NCI-H1694 (cell line): ENCODE measurements around the gene C1QTNF8.
"Not testable (repeated sequence)": the region's sequence is repeated elsewhere in the genome, so short reads cannot be mapped to it uniquely, and the experiment has no call there.

Source experiments
- DNase-seq: peaks from one replicate; lab custom pipeline; 2025; lab: John Stamatoyannopoulos, UW

Gene C1QTNF8

DNA sequence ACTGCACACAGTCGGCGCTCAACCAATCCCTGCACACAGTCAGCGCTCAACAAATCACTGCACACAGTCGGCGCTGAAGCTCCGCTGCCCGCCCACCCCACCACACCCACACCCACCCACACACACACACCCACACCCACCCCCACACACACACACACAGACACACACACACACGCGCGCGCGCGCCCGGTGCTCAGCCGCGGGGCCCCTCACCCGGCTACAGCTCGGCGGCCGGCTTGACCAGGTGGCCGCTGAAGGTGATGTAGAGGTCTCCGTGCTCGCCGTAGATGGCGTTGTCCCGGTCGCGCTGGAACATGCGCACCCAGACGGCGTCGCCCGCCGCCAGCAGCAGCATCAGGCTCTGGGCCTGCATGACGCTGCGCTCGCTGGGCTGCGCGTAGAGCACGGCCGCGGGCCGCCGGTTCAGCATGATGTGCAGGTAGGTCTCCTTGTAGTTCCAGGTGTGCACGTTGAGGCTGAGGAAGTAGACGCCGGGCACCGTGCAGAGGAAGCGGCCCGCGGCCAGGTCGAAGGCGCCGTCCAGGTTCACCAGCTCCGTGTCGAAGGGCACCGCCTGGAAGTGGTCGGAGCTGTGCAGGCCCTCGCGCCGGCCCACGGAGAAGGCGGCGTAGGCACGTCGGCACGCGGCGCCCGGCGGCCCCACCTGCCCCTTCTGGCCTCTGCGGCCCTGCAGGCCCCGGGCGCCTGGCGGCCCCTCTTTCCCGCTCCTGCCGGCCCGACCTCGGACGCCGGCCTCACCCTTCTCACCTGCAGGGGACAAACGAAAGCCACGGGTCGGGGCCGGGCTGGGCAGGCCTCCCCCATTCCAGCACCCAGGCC is 2.5 kb downstream of the C1QTNF8 start:
- DNase-seq, result no peak

DNA sequence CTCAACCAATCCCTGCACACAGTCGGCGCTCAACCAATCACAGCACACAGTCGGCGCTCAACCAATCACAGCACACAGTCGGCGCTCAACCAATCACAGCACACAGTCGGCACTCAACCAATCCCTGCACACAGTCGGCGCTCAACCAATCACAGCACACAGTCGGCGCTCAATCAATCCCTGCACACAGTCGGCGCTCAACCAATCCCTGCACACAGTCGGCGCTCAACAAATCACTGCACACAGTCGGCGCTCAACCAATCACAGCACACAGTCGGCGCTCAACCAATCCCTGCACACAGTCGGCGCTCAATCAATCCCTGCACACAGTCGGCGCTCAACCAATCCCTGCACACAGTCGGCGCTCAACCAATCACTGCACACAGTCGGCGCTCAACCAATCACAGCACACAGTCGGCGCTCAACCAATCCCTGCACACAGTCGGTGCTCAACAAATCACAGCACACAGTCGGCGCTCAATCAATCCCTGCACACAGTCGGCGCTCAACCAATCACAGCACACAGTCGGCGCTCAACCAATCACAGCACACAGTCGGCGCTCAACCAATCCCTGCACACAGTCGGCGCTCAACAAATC is 3.3 kb downstream of the C1QTNF8 start:
- not testable (repeated sequence) for DNase-seq

GRCh38 chr16:1091992-1092552 is 4.0 kb downstream of the C1QTNF8 start:
- no peak for DNase-seq

DNA sequence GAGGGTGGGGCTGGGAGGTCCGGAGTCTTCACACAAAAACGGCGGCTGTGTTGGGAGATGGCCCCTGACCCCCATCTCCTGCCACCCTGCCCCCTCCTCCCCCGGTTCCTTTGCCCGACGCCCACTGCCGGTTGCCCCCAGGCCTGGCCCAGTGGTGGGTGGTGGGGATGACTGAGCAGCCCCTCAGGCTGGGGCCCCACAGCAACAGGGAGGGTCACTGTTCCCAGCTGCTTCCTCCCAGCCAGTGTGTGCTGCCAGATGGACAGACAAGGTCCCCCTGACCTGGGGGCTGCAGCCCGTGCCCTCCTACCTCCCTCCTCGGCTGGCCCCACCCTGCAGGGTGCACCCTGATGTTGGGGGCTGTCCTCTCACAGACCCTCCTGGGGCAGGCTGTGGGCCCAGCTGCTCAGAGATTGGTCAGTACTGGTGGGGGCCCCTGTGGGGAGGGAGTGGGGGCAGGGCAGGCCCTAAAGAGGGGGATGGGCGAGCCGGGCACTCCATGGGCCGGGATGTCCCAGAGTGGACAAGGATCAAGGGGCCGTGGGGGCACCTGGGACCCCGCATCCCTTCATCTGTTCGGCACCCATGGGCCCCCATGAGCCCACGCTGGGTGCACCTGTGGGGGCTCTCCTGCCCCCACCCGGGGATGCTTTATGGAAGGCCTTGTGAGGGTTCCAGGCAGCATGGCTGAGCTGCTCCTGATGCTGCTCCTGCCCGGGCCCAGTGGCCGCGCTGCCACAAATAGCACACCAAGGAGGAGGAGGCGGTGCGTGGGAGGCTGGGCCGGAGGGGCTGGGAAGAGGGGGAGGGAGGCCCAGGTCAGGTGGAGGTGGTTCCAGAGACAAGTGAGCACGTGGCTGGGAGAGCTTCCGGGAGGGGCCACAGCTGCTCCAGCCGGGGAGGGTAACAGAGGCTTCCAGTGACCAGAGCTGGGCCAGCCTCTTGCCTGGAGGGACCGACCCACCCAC is 5.1 kb downstream of the C1QTNF8 start:
- no peak for DNase-seq

GRCh38 chr16:1089822-1090619 is 6.0 kb downstream of the C1QTNF8 start:
- no peak for DNase-seq

DNA sequence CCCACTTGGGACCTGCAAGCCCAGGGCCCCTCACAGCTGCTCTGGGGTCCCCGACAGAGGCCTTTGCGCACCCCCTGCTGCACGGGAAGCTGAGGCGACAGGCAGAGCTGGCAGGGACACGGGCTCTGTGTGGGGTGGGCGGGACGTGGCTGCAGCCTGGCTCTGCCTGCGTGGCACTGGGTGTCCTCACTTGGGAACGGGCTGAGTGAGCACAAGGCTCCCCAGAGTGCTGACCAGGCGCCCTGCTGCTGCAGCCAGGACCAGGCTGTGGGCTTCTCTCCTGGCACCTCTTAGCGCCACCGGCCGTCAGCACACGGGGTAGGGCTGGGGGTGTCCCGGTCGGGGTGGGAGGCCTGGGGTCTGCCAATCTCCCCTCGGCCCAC is 6.6 kb downstream of the C1QTNF8 start:
- no peak for DNase-seq

DNA sequence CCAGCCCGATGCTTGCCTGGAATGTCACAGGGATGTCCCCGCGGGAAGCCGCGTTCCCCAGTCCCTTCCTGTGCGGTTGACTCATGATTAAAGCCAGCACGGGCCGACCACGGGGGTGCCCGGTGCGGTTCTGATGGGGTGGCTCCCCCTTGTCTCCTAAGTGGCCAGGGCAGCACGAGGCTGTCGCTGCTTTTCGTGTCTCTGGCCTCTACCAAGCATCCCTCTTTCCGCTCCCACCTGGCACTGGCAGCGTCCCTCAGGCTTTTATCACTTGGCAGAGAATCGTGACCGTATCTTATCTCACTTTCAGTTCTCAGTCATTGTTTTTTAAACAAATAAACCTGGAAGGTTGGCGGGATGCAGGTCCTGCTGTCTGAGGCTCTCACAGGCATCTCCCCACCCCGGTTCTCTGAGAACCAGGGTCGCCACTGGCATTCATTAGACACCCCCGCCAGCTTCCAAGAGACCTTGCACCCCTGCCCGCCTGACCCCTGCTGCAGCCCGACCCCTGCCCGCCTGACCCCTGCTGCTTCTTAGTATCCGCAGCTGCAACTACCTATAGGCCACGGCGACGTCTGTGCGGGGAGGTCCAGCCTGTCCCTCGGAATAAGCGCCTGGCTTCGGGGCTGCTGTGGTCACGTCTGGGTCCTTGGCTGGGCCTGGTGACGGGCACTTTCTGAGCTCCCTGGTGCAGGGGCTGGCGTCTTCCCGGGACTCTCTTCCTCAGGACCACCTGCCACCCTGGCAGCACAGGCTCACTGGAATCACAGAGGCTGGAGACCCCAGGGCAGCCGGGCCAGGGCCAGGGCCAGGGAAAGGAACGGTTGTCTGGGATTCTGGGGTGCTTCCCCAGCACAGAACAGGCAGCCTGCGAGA is 7.5 kb downstream of the C1QTNF8 start:
- no peak for DNase-seq

GRCh38 chr16:1086443-1086842 is 9.6 kb downstream of the C1QTNF8 start:
- not testable (repeated sequence) for DNase-seq

DNA sequence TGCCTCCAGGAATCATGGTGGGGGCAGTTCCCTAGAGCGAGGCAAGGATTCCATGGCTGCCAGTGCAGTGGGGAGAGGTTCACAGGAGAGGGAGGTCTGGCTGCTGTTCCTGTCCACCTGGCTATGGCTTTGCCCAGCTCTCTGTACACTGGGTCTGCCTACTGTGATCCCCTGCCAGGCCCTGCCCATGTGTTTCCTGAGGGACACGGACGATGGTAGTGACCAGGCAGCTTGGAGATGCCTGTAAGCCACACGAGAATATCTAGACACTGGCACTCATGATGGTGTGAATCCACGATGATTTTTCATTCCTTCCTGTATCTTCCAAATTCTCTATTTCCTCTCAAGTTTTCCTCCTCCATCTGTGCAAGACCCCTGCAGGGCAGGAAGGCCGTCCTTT is 11.1 kb downstream of the C1QTNF8 start:
- no peak for DNase-seq

DNA sequence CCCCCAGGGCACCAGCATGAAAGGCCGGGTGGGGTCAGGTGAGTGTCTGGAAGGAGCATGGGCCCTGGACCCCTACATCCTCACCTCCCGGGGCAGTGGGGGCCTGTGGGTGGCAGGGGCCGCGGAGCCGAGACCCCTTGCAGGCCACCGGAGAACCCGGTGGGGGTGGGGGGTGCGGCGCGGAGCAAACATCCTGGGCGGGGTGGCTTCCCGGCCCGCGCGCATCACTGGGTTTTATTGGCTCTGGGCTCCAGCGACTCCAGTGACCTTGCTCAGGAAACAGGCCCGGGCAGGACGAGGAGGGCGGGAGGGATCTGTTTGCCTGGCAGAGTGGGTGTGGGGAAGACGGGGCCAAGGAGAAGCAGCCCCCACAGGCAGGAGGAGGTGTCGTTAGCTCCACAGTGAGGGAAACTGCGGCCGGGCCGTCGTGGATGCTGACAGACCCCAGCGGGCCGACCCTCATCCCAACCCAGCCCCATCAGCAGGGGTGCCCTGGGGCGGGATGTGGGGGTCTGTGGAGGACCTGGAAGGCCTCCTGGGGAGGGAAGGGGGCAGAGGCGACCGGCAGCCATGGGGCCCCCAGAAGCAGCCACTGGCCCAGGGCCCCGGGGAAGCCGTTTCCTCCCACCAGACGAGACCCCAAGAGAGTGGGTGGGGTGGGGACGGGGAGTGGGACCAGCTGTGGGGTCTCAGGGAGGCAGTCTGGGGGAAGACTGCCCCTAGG is 12.9 kb downstream of the C1QTNF8 start:
- DNase-seq, result no peak

DNA sequence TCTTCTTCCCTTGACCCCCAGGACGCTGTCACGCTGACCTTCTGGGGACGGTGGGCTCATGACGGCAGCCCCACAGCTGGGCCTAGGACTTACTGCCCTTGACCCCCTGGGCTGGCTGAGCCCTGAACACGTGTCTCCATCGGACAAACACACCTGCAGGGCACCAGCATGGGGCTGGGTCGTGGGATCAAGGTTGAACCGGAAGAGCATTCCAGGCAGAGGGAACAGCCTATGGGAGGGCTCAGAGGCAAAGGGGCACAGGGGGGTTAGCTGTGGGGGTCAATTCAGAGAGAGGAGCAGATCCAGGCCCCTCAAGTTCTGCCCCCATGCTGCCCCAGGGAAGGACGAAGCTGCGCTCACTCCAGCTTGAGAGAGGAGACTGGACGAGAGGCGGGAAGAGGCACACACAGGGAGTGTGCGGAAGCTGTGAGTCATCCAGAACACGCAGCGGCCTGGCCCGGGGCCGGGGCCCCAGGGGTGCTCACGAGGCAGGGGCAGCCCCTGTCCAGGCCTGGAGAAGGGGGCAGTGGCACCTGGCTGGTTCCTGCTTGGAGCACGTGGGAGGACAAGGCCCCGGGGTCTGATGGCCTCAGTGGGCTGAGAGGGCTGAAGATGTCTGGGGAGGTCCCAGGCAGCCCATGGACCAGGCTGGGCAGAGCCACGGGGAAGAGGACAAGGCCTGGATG is 13.6 kb downstream of the C1QTNF8 start:
- no peak for DNase-seq

DNA sequence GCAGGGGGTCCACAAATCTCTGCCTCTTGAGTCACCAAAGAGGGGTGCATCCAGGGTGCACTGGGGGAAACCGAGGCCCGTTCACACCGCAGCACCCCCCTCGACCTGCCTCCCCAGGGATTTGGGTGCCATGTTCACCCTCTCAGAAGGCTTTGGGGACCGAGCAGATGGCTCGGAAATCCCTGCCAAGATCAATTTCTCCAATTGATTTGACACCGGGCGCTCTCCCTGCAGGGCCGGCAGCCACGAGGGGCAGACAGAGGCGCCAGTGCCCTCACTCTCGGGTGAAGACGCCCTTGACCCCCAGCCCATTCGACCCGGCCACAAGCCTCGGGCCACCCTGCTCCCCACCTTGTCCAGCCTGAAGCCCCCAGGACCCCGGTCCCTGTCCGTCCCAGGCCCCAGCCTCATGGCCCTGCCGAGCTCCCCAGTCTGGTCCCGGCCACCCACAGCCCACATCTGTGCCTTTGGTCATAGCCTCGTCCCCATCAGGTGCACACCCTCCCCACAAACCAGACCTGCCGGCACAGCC is 14.2 kb downstream of the C1QTNF8 start:
- no peak for DNase-seq

- no peak for DNase-seq
Measured at GRCh38 chr16:1080801-1081733, 15.0 kb downstream of the C1QTNF8 start.

DNA sequence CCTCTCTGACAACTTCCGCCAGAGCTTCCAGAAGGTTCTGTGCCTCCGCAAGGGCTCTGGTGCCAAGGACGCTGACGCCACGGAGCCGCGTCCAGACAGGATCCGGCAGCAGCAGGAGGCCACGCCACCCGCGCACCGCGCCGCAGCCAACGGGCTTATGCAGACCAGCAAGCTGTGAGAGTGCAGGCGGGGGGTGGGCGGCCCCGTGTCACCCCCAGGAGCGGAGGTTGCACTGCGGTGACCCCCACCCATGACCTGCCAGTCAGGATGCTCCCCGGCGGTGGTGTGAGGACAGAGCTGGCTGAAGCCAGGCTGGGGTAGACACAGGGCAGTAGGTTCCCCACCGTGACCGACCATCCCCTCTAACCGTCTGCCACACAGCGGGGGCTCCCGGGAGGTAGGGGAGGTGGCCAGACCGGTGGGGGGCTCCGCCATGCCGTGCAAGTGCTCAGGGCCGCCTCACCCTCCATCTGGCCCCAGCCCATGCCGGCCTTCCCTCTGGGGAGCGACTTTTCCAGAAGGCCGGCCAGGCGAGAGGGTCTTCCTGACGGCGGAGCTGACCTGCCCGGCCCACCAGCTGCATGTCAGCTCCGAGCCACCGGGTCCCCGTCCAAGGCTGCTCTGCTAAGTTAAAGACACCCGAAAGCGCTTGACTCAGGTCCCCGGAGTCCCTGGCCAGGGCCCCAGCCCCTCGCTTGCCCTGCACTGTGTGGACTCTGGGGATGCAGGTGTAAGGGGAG is 16.1 kb downstream of the C1QTNF8 start:
- no peak for DNase-seq

DNA sequence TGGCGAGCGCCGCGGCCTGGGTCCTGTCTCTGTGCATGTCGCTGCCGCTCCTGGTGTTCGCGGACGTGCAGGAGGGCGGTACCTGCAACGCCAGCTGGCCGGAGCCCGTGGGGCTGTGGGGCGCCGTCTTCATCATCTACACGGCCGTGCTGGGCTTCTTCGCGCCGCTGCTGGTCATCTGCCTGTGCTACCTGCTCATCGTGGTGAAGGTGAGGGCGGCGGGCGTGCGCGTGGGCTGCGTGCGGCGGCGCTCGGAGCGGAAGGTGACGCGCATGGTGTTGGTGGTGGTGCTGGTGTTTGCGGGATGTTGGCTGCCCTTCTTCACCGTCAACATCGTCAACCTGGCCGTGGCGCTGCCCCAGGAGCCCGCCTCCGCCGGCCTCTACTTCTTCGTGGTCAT is 16.7 kb downstream of the C1QTNF8 start:
- DNase-seq, result no peak

GRCh38 chr16:1078579-1079021 is 17.4 kb downstream of the C1QTNF8 start:
- DNase-seq, result no peak
